Hepatocyte (in vitro differentiated cells): ENCODE data around the gene STAT1. TPM values are rescaled to one million over a fixed set of nuclear protein-coding genes. Genes with fewer than 3 reads are reported as not detected.
A peak's percentile ranks its signal among the peaks of the same experiment; 100 is the strongest.

Experiments used
- DNase-seq: peaks from one replicate; pipeline ENCODE4 v3.0.0-alpha.2; 2016; ENCODE audit warnings: low spot score
- H2AFZ ChIP-seq: fragments of 200-600 bp; sonication (generic); 2 replicates; pipeline ENCODE4 v1.6.0; 2016; ENCODE audit warnings: antibody characterized with exemption, mild to moderate bottlenecking
- H3K27ac ChIP-seq: fragments of 200-600 bp; sonication (generic); 2 replicates; pipeline ENCODE4 v1.5.1; 2016; ENCODE audit warnings: mild to moderate bottlenecking
- H3K27me3 ChIP-seq: fragments of 200-600 bp; sonication (generic); 2 replicates; pipeline ENCODE4 v1.6.1; 2016
- H3K36me3 ChIP-seq: fragments of 200-600 bp; sonication (generic); replicated peaks from 2 replicates; pipeline ENCODE4 v1.5.1; 2016; ENCODE audit warnings: low read depth; ENCODE audit not compliant: insufficient read depth
- H3K4me1 ChIP-seq: fragments of 200-600 bp; sonication (generic); 2 replicates; pipeline ENCODE4 v1.5.1; 2016; ENCODE audit warnings: mild to moderate bottlenecking, moderate library complexity; ENCODE audit not compliant: insufficient read depth
- H3K4me2 ChIP-seq: fragments of 200-600 bp; sonication (generic); 2 replicates; pipeline ENCODE4 v1.6.0; 2016
- H3K4me3 ChIP-seq: fragments of 200-600 bp; sonication (generic); 2 replicates; pipeline ENCODE4 v1.5.1; 2016; ENCODE audit warnings: mild to moderate bottlenecking
- H3K79me2 ChIP-seq: fragments of 200-600 bp; sonication (generic); 2 replicates; pipeline ENCODE4 v1.6.0; 2017; ENCODE audit warnings: mild to moderate bottlenecking
- H3K9me2 ChIP-seq: fragments of 200-600 bp; sonication (generic); replicated peaks from 2 replicates; pipeline ENCODE4 v1.6.0; 2017; ENCODE audit warnings: mild to moderate bottlenecking; ENCODE audit not compliant: insufficient read depth
- H3K9me3 ChIP-seq: fragments of 200-600 bp; sonication (generic); 2 replicates; pipeline ENCODE4 v1.5.1; 2016; ENCODE audit warnings: low read depth, mild to moderate bottlenecking
- H4K20me1 ChIP-seq: fragments of 200-600 bp; sonication (generic); 2 replicates; pipeline ENCODE4 v1.6.0; 2016; ENCODE audit warnings: mild to moderate bottlenecking; ENCODE audit not compliant: insufficient read depth, poor library complexity, severe bottlenecking
- CTCF ChIP-seq: fragments of 200-600 bp; sonication (generic); IDR thresholded peaks from 2 replicates; pipeline ENCODE4 v1.5.1; 2016; ENCODE audit warnings: antibody characterized with exemption, mild to moderate bottlenecking; ENCODE audit not compliant: poor library complexity
- EZH2 ChIP-seq: fragments of 200-600 bp; sonication (generic); IDR thresholded peaks from 2 replicates; pipeline ENCODE4 v1.6.1; 2016; ENCODE audit warnings: antibody characterized with exemption, mild to moderate bottlenecking, borderline replicate concordance
- EZH2phosphoT487 ChIP-seq: fragments of 200-600 bp; sonication (generic); IDR thresholded peaks from one replicate; pipeline ENCODE4 v1.6.1; 2018; ENCODE audit warnings: antibody characterized with exemption, mild to moderate bottlenecking, low read depth, moderate library complexity; ENCODE audit not compliant: unreplicated experiment, severe bottlenecking
- WGBS: methylation state at CpG from one replicate; pipeline ENCODE4 v1.1.6; 2016; ENCODE audit warnings: low lambda C conversion rate; ENCODE audit errors: missing lambda C conversion rate; 5-methylcytosine and 5-hydroxymethylcytosine counted together
- polyA plus RNA-seq: library from polyadenylated mRNA; unstranded; fragments of >200 nt; fragmentation: Nextera tagmentation; extraction: Ambion mirVana; gene quantifications from 2 replicates; pipeline ENCODE4 v1.2.1, GENCODE V29; 2016
- total RNA-seq: library from RNA; depleted of rRNA; stranded (reverse); fragments of >200 nt; gene quantifications from 2 replicates; pipeline ENCODE4 v1.2.3, GENCODE V29; 2014

Gene STAT1
- total and polyA plus RNA-seq, 2 experiments from 2014 or later: 53.3 to 124 TPM

- Histone ChIP-seq H4K20me1 (no peaks in the 10 kb centered on the region), H3K36me3 (no peaks in the 10 kb centered on the region), H3K79me2 (no peaks in the 10 kb centered on the region), H3K4me3 (no peak overlapping the region), H3K27ac (peak overlapping the region; percentile 70), H3K9me2 (no peaks in the 10 kb centered on the region), H3K27me3 (no peaks in the 10 kb centered on the region), H3K4me2 (peak overlapping the region; percentile 54), H3K9me3 (no peaks in the 10 kb centered on the region), H2AFZ (peak overlapping the region; percentile 47), H3K4me1 (peaks cover 10% of the 10 kb centered on the region)
- no peak for DNase-seq
- TF ChIP-seq CTCF: no peak
- no peak for TF ChIP-seq EZH2phosphoT487
- TF ChIP-seq EZH2: no peak
- 54% methylated on average over 8 of the region's 8 CpGs for WGBS
Measured at GRCh38 chr2:191032588-191033429, 18.8 kb upstream of the STAT1 start.

- no peaks in the 10 kb centered on the region for H3K27me3 ChIP-seq
- no peaks in the 10 kb centered on the region for H3K79me2 ChIP-seq
- H3K36me3 ChIP-seq: no peaks in the 10 kb centered on the region
- no peaks in the 10 kb centered on the region for H3K9me3 ChIP-seq
- H2AFZ ChIP-seq: no peak overlapping the region
- TF ChIP-seq EZH2 (no peak), EZH2phosphoT487 (no peak), CTCF (no peak)
- H4K20me1 ChIP-seq: no peaks in the 10 kb centered on the region
- H3K4me2 ChIP-seq: peak overlapping the region; percentile 59
- H3K27ac ChIP-seq: peak overlapping the region; percentile 70
- H3K4me1 ChIP-seq: peaks cover 10% of the 10 kb centered on the region
- WGBS: 49% methylated on average over 2 of the region's 2 CpGs
- no peak overlapping the region for H3K4me3 ChIP-seq
- no peaks in the 10 kb centered on the region for H3K9me2 ChIP-seq
- DNase-seq: no peak
Measured at GRCh38 chr2:191031256-191031655, 17.3 kb upstream of the STAT1 start.

- 35% methylated on average over 8 of the region's 8 CpGs for WGBS
- Histone ChIP-seq H2AFZ (no peak overlapping the region), H3K4me3 (no peak overlapping the region), H3K79me2 (no peaks in the 10 kb centered on the region), H3K36me3 (no peaks in the 10 kb centered on the region), H3K9me3 (no peaks in the 10 kb centered on the region), H3K9me2 (no peaks in the 10 kb centered on the region), H3K4me2 (peak overlapping the region; percentile 59), H4K20me1 (no peaks in the 10 kb centered on the region), H3K27me3 (no peaks in the 10 kb centered on the region), H3K4me1 (peaks cover 10% of the 10 kb centered on the region), H3K27ac (peak overlapping the region; percentile 70)
- peak; percentile 66 for TF ChIP-seq CTCF
- TF ChIP-seq EZH2: no peak
- peak; percentile 67 for DNase-seq
Measured at GRCh38 chr2:191030521-191031154, 16.7 kb upstream of the STAT1 start.
